ENCODE data around the gene SLC38A5.

SLC38A5 gene

GRCh38 chrX:48478806-48479205 is 8.7 kb upstream of the SLC38A5 start:
- TF ChIP-seq, protein P1, sequence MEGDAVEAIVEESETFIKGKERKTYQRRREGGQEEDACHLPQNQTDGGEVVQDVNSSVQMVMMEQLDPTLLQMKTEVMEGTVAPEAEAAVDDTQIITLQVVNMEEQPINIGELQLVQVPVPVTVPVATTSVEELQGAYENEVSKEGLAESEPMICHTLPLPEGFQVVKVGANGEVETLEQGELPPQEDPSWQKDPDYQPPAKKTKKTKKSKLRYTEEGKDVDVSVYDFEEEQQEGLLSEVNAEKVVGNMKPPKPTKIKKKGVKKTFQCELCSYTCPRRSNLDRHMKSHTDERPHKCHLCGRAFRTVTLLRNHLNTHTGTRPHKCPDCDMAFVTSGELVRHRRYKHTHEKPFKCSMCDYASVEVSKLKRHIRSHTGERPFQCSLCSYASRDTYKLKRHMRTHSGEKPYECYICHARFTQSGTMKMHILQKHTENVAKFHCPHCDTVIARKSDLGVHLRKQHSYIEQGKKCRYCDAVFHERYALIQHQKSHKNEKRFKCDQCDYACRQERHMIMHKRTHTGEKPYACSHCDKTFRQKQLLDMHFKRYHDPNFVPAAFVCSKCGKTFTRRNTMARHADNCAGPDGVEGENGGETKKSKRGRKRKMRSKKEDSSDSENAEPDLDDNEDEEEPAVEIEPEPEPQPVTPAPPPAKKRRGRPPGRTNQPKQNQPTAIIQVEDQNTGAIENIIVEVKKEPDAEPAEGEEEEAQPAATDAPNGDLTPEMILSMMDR (conservative IDR thresholded peaks at IDR 0.05; ENCODE audit: low read depth), result no peak
- H3K27ac ChIP-seq, result peak overlapping the region; percentile 47
- ChIA-PET CTCF (no interaction called here), POLR2A (ENCODE audit: low non-redundant PET) (no interaction called here)
- DNase-seq (ENCODE audit: low spot score), result no peak

DNA sequence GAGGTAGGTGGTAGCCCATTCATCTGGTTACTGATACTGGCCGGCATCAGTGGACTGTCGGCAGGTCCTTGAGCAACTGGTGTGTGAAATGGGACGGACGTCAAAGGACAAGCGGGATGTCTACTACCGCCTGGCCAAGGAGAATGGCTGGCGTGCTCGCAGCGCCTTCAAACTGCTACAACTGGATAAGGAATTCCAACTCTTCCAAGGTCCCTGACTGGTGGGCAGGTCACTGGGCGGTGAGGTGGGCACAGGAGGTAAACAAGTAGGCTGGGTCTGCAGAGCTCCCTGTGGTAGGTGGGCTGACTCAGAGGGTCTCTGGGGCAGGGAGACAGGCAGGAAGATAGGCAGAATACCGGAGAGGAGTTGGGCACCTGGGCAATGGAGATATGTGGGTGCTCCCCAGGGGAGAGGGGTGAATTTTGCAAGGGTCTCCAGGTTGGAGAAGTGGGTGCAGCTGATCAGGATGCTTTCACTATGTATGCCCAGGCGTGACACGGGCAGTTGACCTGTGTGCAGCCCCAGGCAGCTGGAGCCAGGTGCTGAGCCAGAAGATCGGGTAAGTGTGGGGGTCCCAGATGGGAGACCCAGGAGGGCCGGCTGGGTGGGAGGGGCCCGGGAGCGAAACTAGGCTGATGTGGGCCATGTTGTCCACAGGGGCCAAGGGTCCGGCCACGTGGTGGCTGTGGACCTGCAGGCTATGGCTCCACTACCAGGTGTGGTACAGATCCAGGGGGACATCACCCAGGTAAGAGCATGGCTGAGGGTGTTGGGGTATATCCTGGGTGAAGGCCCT is 8.1 kb upstream of the SLC38A5 start:
- peak overlapping the region; percentile 47 for H3K27ac ChIP-seq
- ChIA-PET CTCF (no interaction called here), POLR2A (ENCODE audit: low non-redundant PET) (no interaction called here)
- DNase-seq (ENCODE audit: low spot score), result no peak
- TF ChIP-seq, protein P1 (conservative IDR thresholded peaks at IDR 0.05; ENCODE audit: low read depth), result no peak

GRCh38 chrX:48476919-48477318 is 6.9 kb upstream of the SLC38A5 start:
- ChIA-PET POLR2A (ENCODE audit: low non-redundant PET) (no interaction called here), CTCF (no interaction called here)
- DNase-seq (ENCODE audit: low spot score), result no peak
- H3K27ac ChIP-seq, result no peak overlapping the region
- TF ChIP-seq, protein P1 (conservative IDR thresholded peaks at IDR 0.05; ENCODE audit: low read depth), result no peak

DNA sequence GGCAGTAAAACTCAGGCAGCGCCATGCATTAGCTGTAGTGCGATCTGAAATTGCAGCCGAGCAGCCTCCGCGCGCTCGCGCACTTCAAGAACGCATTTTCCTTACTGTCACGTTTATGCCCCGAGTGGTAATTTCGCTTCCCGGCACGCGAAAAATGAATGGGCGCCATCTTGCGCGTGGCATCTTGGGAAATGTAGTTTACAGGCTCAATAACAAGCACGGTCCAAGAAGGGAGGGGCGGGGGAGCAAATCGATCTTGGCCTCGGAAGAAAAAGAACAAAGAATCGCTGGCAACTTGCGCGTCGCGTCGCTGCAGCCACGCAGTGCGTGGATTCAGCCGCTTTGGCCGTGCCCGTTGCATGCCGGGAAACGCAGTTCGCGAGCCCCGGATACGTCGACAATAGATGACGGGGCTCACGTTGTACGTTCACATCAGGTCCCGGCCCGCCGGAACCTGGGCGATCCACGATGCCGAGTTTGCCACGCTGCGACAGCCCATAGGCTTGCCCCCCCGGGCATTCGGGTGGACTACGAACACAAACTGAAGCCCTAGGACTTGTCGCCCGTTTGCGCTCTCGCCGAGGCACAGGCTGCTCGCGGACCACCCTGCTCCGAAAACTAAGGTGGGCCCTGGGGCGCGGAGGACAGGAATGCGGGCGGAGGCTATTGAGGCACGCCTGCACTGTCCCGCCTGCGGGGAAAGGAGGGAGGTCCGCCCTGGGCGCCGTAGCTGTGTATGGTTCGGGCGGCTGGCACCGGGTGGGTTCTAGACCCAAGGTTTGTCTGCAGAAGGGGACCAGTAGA is 5.9 kb upstream of the SLC38A5 start, which contains the start of gene FTSJ1:
Gene FTSJ1 (plus strand): TSS at position 426 of the 804 bp plus-strand sequence. CDS start 1,849 bp downstream, outside the sequence.
- peak within 1 kb of the TSS; percentile 78 for H3K27ac ChIP-seq
- ChIA-PET CTCF (no interaction called here), POLR2A (ENCODE audit: low non-redundant PET) (no interaction called here)
- TF ChIP-seq, protein P1 (conservative IDR thresholded peaks at IDR 0.05; ENCODE audit: low read depth), result no peak
- DNase-seq (ENCODE audit: low spot score), result peak; percentile 72

- H3K27ac ChIP-seq, result peak overlapping the region; percentile 78
- POLR2A ChIA-PET (ENCODE audit: low non-redundant PET), result no interaction called here
- DNase-seq (ENCODE audit: low spot score), result no peak
- TF ChIP-seq, protein P1 (conservative IDR thresholded peaks at IDR 0.05; ENCODE audit: low read depth), result no peak
- CTCF ChIA-PET, result interaction anchor here (1.1 kb wide), 1 partner anchor 35 kb away, joined by 3 read pairs; no protein-coding TSS in a partner anchor
Measured at GRCh38 chrX:48475296-48475695, 5.2 kb upstream of the SLC38A5 start.

DNA sequence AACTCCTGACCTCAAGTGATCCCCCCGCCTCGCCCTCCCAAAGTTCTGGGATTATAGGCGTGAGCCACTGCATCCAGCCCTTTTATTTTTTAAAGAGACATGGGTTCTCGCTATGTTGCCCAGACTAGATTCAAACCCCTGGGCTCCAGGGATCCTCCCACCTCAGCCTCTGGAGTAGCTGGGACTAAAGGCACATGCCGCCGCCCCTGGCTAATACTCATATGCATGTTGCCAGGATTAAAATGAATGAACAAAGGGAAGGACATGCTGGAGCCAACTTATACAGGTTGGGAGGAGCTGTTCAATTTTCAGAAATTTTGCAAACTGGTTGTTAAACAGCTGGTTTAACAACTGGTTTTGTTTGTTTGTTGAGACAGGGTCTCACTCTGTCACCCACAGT is 4.5 kb upstream of the SLC38A5 start:
- no peak for DNase-seq (ENCODE audit: low spot score)
- ChIA-PET POLR2A (ENCODE audit: low non-redundant PET) (interaction anchor here (0.5 kb wide), 1 partner anchor 55 kb away, joined by 5 read pairs; no protein-coding TSS in a partner anchor), CTCF (interaction anchor here (0.6 to 1.1 kb wide), 4 partner anchors 24 to 57 kb away, joined by 3 to 5 read pairs (median 3); no protein-coding TSS in a partner anchor)
- TF ChIP-seq, protein P1 (conservative IDR thresholded peaks at IDR 0.05; ENCODE audit: low read depth), result no peak
- peak overlapping the region; percentile 78 for H3K27ac ChIP-seq

Data from RWPE1 (cell line).